Measurements from ENCODE around the gene ACP6.
"Not testable (repeated sequence)": the region's sequence is repeated elsewhere in the genome, so short reads cannot be mapped to it uniquely, and the experiment has no call there.

ACP6 gene

GRCh38 chr1:147622731-147623130 lies 47.6 kb downstream of the ACP6 start:
- DNase-seq: no peak

GRCh38 chr1:147620543-147620942 lies 49.8 kb downstream of the ACP6 start:
- no peak for DNase-seq

- DNase-seq: no peak
These were observed 50.6 kb downstream of the ACP6 start for GRCh38 chr1:147619741-147620140.

GRCh38 chr1:147618771-147619170 lies 51.6 kb downstream of the ACP6 start:
- no peak for DNase-seq

GRCh38 chr1:147618077-147618569 lies 52.2 kb downstream of the ACP6 start:
- no peak for DNase-seq

- DNase-seq: not testable (repeated sequence)
These were observed 55.4 kb downstream of the ACP6 start for GRCh38 chr1:147614966-147615365.

GRCh38 chr1:147613506-147613905 lies 56.8 kb downstream of the ACP6 start:
- DNase-seq: peak in 1 of 51 donors; percentile 5

GRCh38 chr1:147612366-147612765 lies 58.0 kb downstream of the ACP6 start:
- no peak for DNase-seq

GRCh38 chr1:147611586-147611985 lies 58.7 kb downstream of the ACP6 start:
- DNase-seq: no peak

- DNase-seq: no peak
These were observed 59.3 kb downstream of the ACP6 start for GRCh38 chr1:147611021-147611426.

GRCh38 chr1:147609358-147609757 lies 61.0 kb downstream of the ACP6 start:
- no peak for DNase-seq

- no peak for DNase-seq
These were observed 61.7 kb downstream of the ACP6 start for GRCh38 chr1:147608596-147608995.

GRCh38 chr1:147605591-147605990 lies 64.7 kb downstream of the ACP6 start:
- DNase-seq: no peak

GRCh38 chr1:147603986-147604385 lies 66.3 kb downstream of the ACP6 start:
- no peak for DNase-seq

- peak in 3 of 51 donors; percentile 24 to 59 (median 49) for DNase-seq
These were observed 69.9 kb downstream of the ACP6 start for GRCh38 chr1:147600119-147601111.

GRCh38 chr1:147599362-147600118 lies 70.8 kb downstream of the ACP6 start:
- DNase-seq: peak; percentile 82 to 100 (median 99)

GRCh38 chr1:147598621-147599361 lies 71.5 kb downstream of the ACP6 start:
- peak in 30 of 51 donors; percentile 14 to 81 (median 59) for DNase-seq

GRCh38 chr1:147597010-147597409 lies 73.3 kb downstream of the ACP6 start:
- no peak for DNase-seq

All from hypothalamus (tissue), 51 donors.